ENCODE results near the gene DOC2B.

The DOC2B gene

DNA sequence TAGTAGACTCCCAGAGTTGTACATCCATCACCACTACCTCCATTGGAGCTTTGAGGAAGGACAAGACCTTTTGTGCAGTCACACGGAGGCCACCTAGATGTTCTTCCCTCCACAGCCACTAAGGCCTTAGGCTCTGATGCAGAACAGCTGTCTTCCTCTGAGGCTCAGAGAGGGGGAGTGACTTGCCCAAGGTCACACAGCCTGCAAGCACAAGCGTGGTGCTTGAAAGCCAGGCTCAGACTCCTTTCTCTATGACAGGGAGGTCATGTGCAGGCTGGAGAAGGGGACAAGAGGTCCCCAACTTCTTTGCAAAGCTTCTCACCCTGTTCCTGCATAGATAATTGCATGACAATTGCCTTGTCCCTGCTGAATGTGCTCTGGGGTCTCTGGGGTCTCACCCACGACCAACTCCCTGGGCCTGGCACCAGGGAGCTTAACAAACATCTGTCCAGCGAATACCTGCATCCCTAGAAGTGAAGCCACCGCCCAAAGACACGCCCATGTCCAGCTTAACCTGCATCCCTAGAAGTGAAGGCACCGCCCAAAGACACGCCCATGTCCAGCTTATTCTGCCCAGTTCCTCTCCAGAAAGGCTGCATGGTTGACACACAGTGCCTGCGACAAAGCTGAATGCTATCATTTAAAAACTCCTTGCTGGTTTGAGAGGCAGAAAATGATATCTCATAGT is 31.4 kb downstream of the DOC2B start:
- H3K27me3 ChIP-seq (replicated peaks; ENCODE audit: insufficient read depth, low read length): peaks cover 93% of the 10 kb centered on the region
- no peak for DNase-seq
- H3K27ac ChIP-seq (ENCODE audit: low read length): no peak overlapping the region

DNA sequence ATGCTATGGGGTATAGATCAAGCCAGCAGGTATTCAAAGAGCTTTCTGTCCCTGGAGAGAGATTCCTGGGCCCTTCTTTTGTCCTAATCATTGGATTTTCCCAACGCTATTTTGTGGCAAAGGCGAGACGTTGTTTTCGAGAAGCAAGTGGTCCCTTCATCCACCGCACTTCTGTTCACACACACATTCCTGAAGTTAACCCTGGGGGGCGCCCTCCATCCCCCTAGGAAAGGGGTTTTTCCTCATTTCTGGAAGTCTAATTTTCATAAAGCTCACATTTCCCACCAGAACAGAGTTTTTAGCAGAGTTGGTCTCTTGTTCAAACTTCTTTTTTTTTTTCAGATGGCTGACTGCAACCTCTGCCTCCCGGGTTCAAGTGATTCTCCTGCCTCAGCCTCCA is 32.2 kb downstream of the DOC2B start:
- H3K27ac ChIP-seq (ENCODE audit: low read length): no peak overlapping the region
- H3K4me2 ChIP-seq (ENCODE audit: low read depth, low read length): no peak overlapping the region
- DNase-seq: no peak
- no peaks in the 10 kb centered on the region for H4K20me1 ChIP-seq (ENCODE audit: insufficient read depth, low read length)
- H3F3A ChIP-seq (ENCODE audit: insufficient read depth, low read length): no peaks in the 10 kb centered on the region
- H2AFZ ChIP-seq (ENCODE audit: low read length): no peak overlapping the region
- no peaks in the 10 kb centered on the region for H3K79me2 ChIP-seq (ENCODE audit: low read length)
- no peaks in the 10 kb centered on the region for H3K9me2 ChIP-seq (replicated peaks; ENCODE audit: insufficient read depth, low read length)
- peaks cover 96% of the 10 kb centered on the region for H3K27me3 ChIP-seq (replicated peaks; ENCODE audit: insufficient read depth, low read length)
- H3K9me3 ChIP-seq (replicated peaks; ENCODE audit: insufficient read depth, low read length): no peaks in the 10 kb centered on the region
- TF ChIP-seq EZH2 (optimal IDR thresholded peaks at IDR 0.05; ENCODE audit: low read depth, low read length): no peak
- TF ChIP-seq EZH2phosphoT487 (IDR thresholded peaks at IDR 0.05; ENCODE audit: low read length): no peak
- TF ChIP-seq, protein P1, sequence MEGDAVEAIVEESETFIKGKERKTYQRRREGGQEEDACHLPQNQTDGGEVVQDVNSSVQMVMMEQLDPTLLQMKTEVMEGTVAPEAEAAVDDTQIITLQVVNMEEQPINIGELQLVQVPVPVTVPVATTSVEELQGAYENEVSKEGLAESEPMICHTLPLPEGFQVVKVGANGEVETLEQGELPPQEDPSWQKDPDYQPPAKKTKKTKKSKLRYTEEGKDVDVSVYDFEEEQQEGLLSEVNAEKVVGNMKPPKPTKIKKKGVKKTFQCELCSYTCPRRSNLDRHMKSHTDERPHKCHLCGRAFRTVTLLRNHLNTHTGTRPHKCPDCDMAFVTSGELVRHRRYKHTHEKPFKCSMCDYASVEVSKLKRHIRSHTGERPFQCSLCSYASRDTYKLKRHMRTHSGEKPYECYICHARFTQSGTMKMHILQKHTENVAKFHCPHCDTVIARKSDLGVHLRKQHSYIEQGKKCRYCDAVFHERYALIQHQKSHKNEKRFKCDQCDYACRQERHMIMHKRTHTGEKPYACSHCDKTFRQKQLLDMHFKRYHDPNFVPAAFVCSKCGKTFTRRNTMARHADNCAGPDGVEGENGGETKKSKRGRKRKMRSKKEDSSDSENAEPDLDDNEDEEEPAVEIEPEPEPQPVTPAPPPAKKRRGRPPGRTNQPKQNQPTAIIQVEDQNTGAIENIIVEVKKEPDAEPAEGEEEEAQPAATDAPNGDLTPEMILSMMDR (IDR thresholded peaks at IDR 0.05; ENCODE audit: low read length): no peak
- no peak overlapping the region for H3K9ac ChIP-seq (ENCODE audit: low read length)
- no peaks in the 10 kb centered on the region for H3K4me1 ChIP-seq (ENCODE audit: low read length)
- no peak overlapping the region for H3K4me3 ChIP-seq (ENCODE audit: low read length)
- no peaks in the 10 kb centered on the region for H3K36me3 ChIP-seq (replicated peaks; ENCODE audit: insufficient read depth, low read length)

More for the DNA sequence above, 31.4 kb downstream of the DOC2B start:
- no peak overlapping the region for H3K4me3 ChIP-seq (ENCODE audit: low read length)
- no peaks in the 10 kb centered on the region for H4K20me1 ChIP-seq (ENCODE audit: insufficient read depth, low read length)
- no peaks in the 10 kb centered on the region for H3K79me2 ChIP-seq (ENCODE audit: low read length)
- TF ChIP-seq, protein P1 (IDR thresholded peaks at IDR 0.05; ENCODE audit: low read length): no peak
- no peak for TF ChIP-seq EZH2 (optimal IDR thresholded peaks at IDR 0.05; ENCODE audit: low read depth, low read length)
- no peak for TF ChIP-seq EZH2phosphoT487 (IDR thresholded peaks at IDR 0.05; ENCODE audit: low read length)
- H2AFZ ChIP-seq (ENCODE audit: low read length): no peak overlapping the region
- no peak overlapping the region for H3K4me2 ChIP-seq (ENCODE audit: low read depth, low read length)
- H3K4me1 ChIP-seq (ENCODE audit: low read length): no peaks in the 10 kb centered on the region
- no peak overlapping the region for H3K9ac ChIP-seq (ENCODE audit: low read length)
- no peaks in the 10 kb centered on the region for H3K36me3 ChIP-seq (replicated peaks; ENCODE audit: insufficient read depth, low read length)
- H3F3A ChIP-seq (ENCODE audit: insufficient read depth, low read length): no peaks in the 10 kb centered on the region
- no peaks in the 10 kb centered on the region for H3K9me2 ChIP-seq (replicated peaks; ENCODE audit: insufficient read depth, low read length)
- no peaks in the 10 kb centered on the region for H3K9me3 ChIP-seq (replicated peaks; ENCODE audit: insufficient read depth, low read length)

DNA sequence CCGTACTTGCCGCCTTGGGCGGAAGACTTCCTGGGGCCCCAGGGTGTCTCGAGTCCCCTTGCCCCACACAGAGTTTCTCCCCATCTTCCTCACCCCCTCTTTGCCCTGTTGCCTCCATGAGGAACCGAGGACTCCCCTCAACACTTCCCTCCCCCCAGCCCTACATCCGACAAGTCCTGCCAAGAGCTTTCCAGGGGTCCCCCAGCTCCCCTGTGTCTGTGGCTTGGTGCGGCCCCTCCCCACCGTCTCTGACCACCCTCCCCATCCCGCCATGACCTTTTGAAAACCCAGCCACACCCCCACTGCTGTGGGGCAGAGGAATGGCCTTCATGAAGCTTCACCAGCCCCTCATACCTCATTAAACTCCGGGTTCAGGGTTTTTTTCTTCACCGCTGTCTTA is 32.7 kb downstream of the DOC2B start:
- Histone ChIP-seq H3K9me3 (replicated peaks; ENCODE audit: insufficient read depth, low read length) (no peaks in the 10 kb centered on the region), H3K4me2 (ENCODE audit: low read depth, low read length) (no peak overlapping the region), H3K4me3 (ENCODE audit: low read length) (no peak overlapping the region), H3K79me2 (ENCODE audit: low read length) (no peaks in the 10 kb centered on the region), H3K27me3 (replicated peaks; ENCODE audit: insufficient read depth, low read length) (peaks cover 94% of the 10 kb centered on the region), H4K20me1 (ENCODE audit: insufficient read depth, low read length) (no peaks in the 10 kb centered on the region), H3F3A (ENCODE audit: insufficient read depth, low read length) (no peaks in the 10 kb centered on the region), H3K9ac (ENCODE audit: low read length) (no peak overlapping the region), H3K27ac (ENCODE audit: low read length) (no peak overlapping the region), H3K36me3 (replicated peaks; ENCODE audit: insufficient read depth, low read length) (no peaks in the 10 kb centered on the region), H3K4me1 (ENCODE audit: low read length) (no peaks in the 10 kb centered on the region), H3K9me2 (replicated peaks; ENCODE audit: insufficient read depth, low read length) (no peaks in the 10 kb centered on the region), H2AFZ (ENCODE audit: low read length) (no peak overlapping the region)
- no peak for DNase-seq
- TF ChIP-seq EZH2phosphoT487 (IDR thresholded peaks at IDR 0.05; ENCODE audit: low read length) (no peak), EZH2 (optimal IDR thresholded peaks at IDR 0.05; ENCODE audit: low read depth, low read length) (no peak)
- TF ChIP-seq, protein P1 (IDR thresholded peaks at IDR 0.05; ENCODE audit: low read length): no peak
